ES-I3 (cell line): Measurements from ENCODE around the gene COPZ1.
A peak's percentile ranks its signal among the peaks of the same experiment; 100 is the strongest.
"Not testable (repeated sequence)": the region's sequence is repeated elsewhere in the genome, so short reads cannot be mapped to it uniquely, and the experiment has no call there.

Source experiments
- H3K36me3 ChIP-seq: 2 replicates; pipeline ENCODE4 v1.6.1; 2013; ENCODE audit warnings: mild to moderate bottlenecking, low read length, control low read depth, moderate library complexity; ENCODE audit not compliant: insufficient read depth
- H3K4me1 ChIP-seq: 2 replicates; pipeline ENCODE4 v1.6.1; 2013; ENCODE audit warnings: mild to moderate bottlenecking, control low read depth, low read length; ENCODE audit not compliant: insufficient read depth
- H3K9ac ChIP-seq: 2 replicates; pipeline ENCODE4 v1.6.1; 2013; ENCODE audit warnings: low read depth, mild to moderate bottlenecking, low read length, moderate library complexity
- H3K9me3 ChIP-seq: 2 replicates; pipeline ENCODE4 v1.6.1; 2013; ENCODE audit warnings: mild to moderate bottlenecking, low read length, moderate library complexity; ENCODE audit not compliant: control insufficient read depth, insufficient read depth

Gene COPZ1

GRCh38 chr12:54324617-54325441 is at the start of gene COPZ1:
COPZ1 (plus strand) TSS chr12:54325131; CDS start chr12:54325164, 33 bp downstream.
- H3K4me1 ChIP-seq = peaks cover 16% of the 10 kb centered on the region
- no peaks in the 10 kb centered on the region for H3K9me3 ChIP-seq
- peak within 1 kb of the TSS; percentile 86 for H3K9ac ChIP-seq
- H3K36me3 ChIP-seq = no peaks in the 10 kb centered on the region

- peaks cover 9% of the 10 kb centered on the region for H3K36me3 ChIP-seq
Observed at GRCh38 chr12:54276368-54276767, 48.6 kb upstream of the COPZ1 start.

GRCh38 chr12:54277823-54278276 is 47.1 kb upstream of the COPZ1 start:
- H3K9me3 ChIP-seq = no peaks in the 10 kb centered on the region
- H3K4me1 ChIP-seq = peaks cover 16% of the 10 kb centered on the region
- peak overlapping the region; percentile 87 for H3K9ac ChIP-seq
- H3K36me3 ChIP-seq = peaks cover 23% of the 10 kb centered on the region

More at GRCh38 chr12:54276368-54276767, 48.6 kb upstream of the COPZ1 start:
- H3K4me1 ChIP-seq = peaks cover 9% of the 10 kb centered on the region; the same call in 1 of the 2 replicates
- H3K9me3 ChIP-seq = no peaks in the 10 kb centered on the region
- H3K9ac ChIP-seq = no peak overlapping the region

- peaks cover 18% of the 10 kb centered on the region for H3K4me1 ChIP-seq
- H3K9me3 ChIP-seq = no peaks in the 10 kb centered on the region
- H3K36me3 ChIP-seq = peaks cover 37% of the 10 kb centered on the region
- peak overlapping the region; percentile 87 for H3K9ac ChIP-seq
Observed at GRCh38 chr12:54279227-54279631, 45.7 kb upstream of the COPZ1 start.

- Histone ChIP-seq H3K36me3 (peaks cover 39% of the 10 kb centered on the region), H3K4me1 (peaks cover 18% of the 10 kb centered on the region), H3K9ac (peak within 1 kb of the TSS; percentile 87), H3K9me3 (no peaks in the 10 kb centered on the region)
Observed at GRCh38 chr12:54279632-54280467, 45.1 kb upstream of the COPZ1 start, which contains the start of gene CBX5. CBX5 (minus strand) TSS chr12:54280122; CDS start chr12:54257650, 22,472 bp downstream.

- Histone ChIP-seq H3K9me3 (no peaks in the 10 kb centered on the region), H3K36me3 (peaks cover 39% of the 10 kb centered on the region), H3K4me1 (peaks cover 18% of the 10 kb centered on the region), H3K9ac (peak within 1 kb of the TSS; percentile 87)
Observed at GRCh38 chr12:54280468-54281260, 44.3 kb upstream of the COPZ1 start, which contains the start of gene HNRNPA1. HNRNPA1 (plus strand) TSS chr12:54280726; CDS start chr12:54280808, 82 bp downstream.

GRCh38 chr12:54281261-54281638 is 43.7 kb upstream of the COPZ1 start:
- Histone ChIP-seq H3K36me3 (peaks cover 44% of the 10 kb centered on the region), H3K4me1 (peaks cover 18% of the 10 kb centered on the region), H3K9ac (peak overlapping the region; percentile 87)
- not testable (repeated sequence) for H3K9me3 ChIP-seq

- peak overlapping the region; percentile 87 for H3K9ac ChIP-seq
- peaks cover 46% of the 10 kb centered on the region for H3K36me3 ChIP-seq
- H3K9me3 ChIP-seq = not testable (repeated sequence)
- H3K4me1 ChIP-seq = peaks cover 16% of the 10 kb centered on the region
Observed at GRCh38 chr12:54281694-54282093, 43.2 kb upstream of the COPZ1 start.

GRCh38 chr12:54282949-54283593 is 41.9 kb upstream of the COPZ1 start:
- Histone ChIP-seq H3K9ac (0 out of 2 replicates have a peak overlapping the region, but pooled peaks have one; percentile 4), H3K4me1 (peaks cover 11% of the 10 kb centered on the region), H3K9me3 (no peaks in the 10 kb centered on the region), H3K36me3 (peaks cover 43% of the 10 kb centered on the region)

GRCh38 chr12:54284070-54284780 is 40.7 kb upstream of the COPZ1 start:
- H3K36me3 ChIP-seq = peaks cover 41% of the 10 kb centered on the region
- not testable (repeated sequence) for H3K9ac ChIP-seq, H3K9me3 ChIP-seq, H3K4me1 ChIP-seq

- Histone ChIP-seq H3K36me3 (peaks cover 41% of the 10 kb centered on the region), H3K9me3 (no peaks in the 10 kb centered on the region), H3K9ac (no peak overlapping the region), H3K4me1 (peaks cover 9% of the 10 kb centered on the region)
Observed at GRCh38 chr12:54285150-54286041, 39.5 kb upstream of the COPZ1 start.
